GM21786 (cell line): Measurements from ENCODE around the gene POLRMT.

Source experiments
- ATAC-seq: cut with Tn5 transposase; IDR thresholded peaks from one replicate; pipeline ENCODE4 v1.9.1; 2021; ENCODE audit not compliant: unreplicated experiment

POLRMT gene

GRCh38 chr19:648305-648704 is 15.0 kb upstream of the POLRMT start:
- ATAC-seq = no peak

GRCh38 chr19:647566-648284 is 14.4 kb upstream of the POLRMT start:
- ATAC-seq = no peak

- no peak for ATAC-seq
Observed at GRCh38 chr19:646779-647565, 13.6 kb upstream of the POLRMT start.

GRCh38 chr19:645912-646778 is 12.8 kb upstream of the POLRMT start:
- ATAC-seq = no peak

GRCh38 chr19:644789-645188 is 11.5 kb upstream of the POLRMT start:
- no peak for ATAC-seq

- ATAC-seq = no peak
Observed at GRCh38 chr19:644363-644762, 11.0 kb upstream of the POLRMT start.

- no peak for ATAC-seq
Observed at GRCh38 chr19:643736-644135, 10.4 kb upstream of the POLRMT start.

- ATAC-seq = no peak
Observed at GRCh38 chr19:642767-643727, 9.7 kb upstream of the POLRMT start.

GRCh38 chr19:641702-642101 is 8.4 kb upstream of the POLRMT start:
- ATAC-seq = no peak

- no peak for ATAC-seq
Observed at GRCh38 chr19:640606-641189, 7.4 kb upstream of the POLRMT start.

GRCh38 chr19:640161-640558 is 6.8 kb upstream of the POLRMT start:
- no peak for ATAC-seq

GRCh38 chr19:639253-640160 is 6.2 kb upstream of the POLRMT start, which contains the start of gene FGF22:
TSS of gene FGF22 (plus strand) at chr19:639879. CDS start at chr19:639926, 47 bp downstream.
- no peak for ATAC-seq

- no peak for ATAC-seq
Observed at GRCh38 chr19:638906-639252, 5.5 kb upstream of the POLRMT start.

- no peak for ATAC-seq
Observed at GRCh38 chr19:634975-635652, 1.8 kb upstream of the POLRMT start.

- no peak for ATAC-seq
Observed at GRCh38 chr19:633786-634639, 676 bp upstream of the POLRMT start.

GRCh38 chr19:632579-633067 is 714 bp downstream of the POLRMT start:
- peak; percentile 7 for ATAC-seq

GRCh38 chr19:629961-630714 is 3.2 kb downstream of the POLRMT start:
- ATAC-seq = no peak
